Large intestine (tissue), 3 donors: ENCODE measurements around the gene CAMK2N1. TPM values are rescaled to one million over a fixed set of nuclear protein-coding genes. Genes with fewer than 3 reads are reported as not detected.

ENCODE experiments used
- DNase-seq, 2 donors: peaks; one replicate each; pipeline versions ENCODE4 v3.0.0 to v3.0.0-alpha.2; 2013
- H3K27ac ChIP-seq: one replicate; pipeline ENCODE4 v1.5.1; 2013; ENCODE audit warnings: low read length
- H3K27me3 ChIP-seq: 2 replicates; pipeline ENCODE4 v1.6.1; 2013; ENCODE audit warnings: low read length; ENCODE audit not compliant: control insufficient read depth, insufficient read depth
- H3K36me3 ChIP-seq: 2 replicates; pipeline ENCODE4 v1.6.1; 2013; ENCODE audit warnings: low read length; ENCODE audit not compliant: control insufficient read depth, insufficient read depth
- H3K4me1 ChIP-seq: one replicate; pipeline ENCODE4 v1.6.1; 2013; ENCODE audit warnings: low read length; ENCODE audit not compliant: control insufficient read depth, insufficient read depth
- H3K4me3 ChIP-seq: one replicate; pipeline ENCODE4 v1.5.1; 2013; ENCODE audit warnings: low read length
- H3K9me3 ChIP-seq: one replicate; pipeline ENCODE4 v1.6.1; 2013; ENCODE audit warnings: mild to moderate bottlenecking, low read depth, low read length, moderate library complexity; ENCODE audit not compliant: control insufficient read depth
- WGBS: methylation state at CpG from one replicate; pipeline ENCODE4 v1.1.5; 2013; ENCODE audit warnings: low lambda C conversion rate; ENCODE audit not compliant: insufficient coverage; 5-methylcytosine and 5-hydroxymethylcytosine counted together
- polyA plus RNA-seq: library from polyadenylated mRNA; unstranded; fragments of 120-200 nt; gene quantifications from one replicate; pipeline ENCODE4 v1.2.1, GENCODE V29; 2013

Gene CAMK2N1
- polyA plus RNA-seq, 1 donor = 194 TPM

GRCh38 chr1:20446796-20447195, 39.2 kb downstream of the CAMK2N1 start:
- Histone ChIP-seq H3K4me1 (peaks cover 16% of the 10 kb centered on the region), H3K36me3 (no peaks in the 10 kb centered on the region), H3K9me3 (no peaks in the 10 kb centered on the region), H3K27ac (no peak overlapping the region), H3K27me3 (peaks cover 14% of the 10 kb centered on the region), H3K4me3 (no peak overlapping the region)
- WGBS = 83% methylated on average over 1 of the region's 7 CpGs
- DNase-seq = no peak

GRCh38 chr1:20445956-20446355, 40.1 kb downstream of the CAMK2N1 start:
- DNase-seq = no peak
- H3K27me3 ChIP-seq = peaks cover 14% of the 10 kb centered on the region
- no peak overlapping the region for H3K4me3 ChIP-seq
- no peaks in the 10 kb centered on the region for H3K36me3 ChIP-seq
- no CpG with 5 or more reads among the region's 6 CpGs for WGBS
- no peaks in the 10 kb centered on the region for H3K9me3 ChIP-seq
- H3K4me1 ChIP-seq = peaks cover 16% of the 10 kb centered on the region
- no peak overlapping the region for H3K27ac ChIP-seq

GRCh38 chr1:20443703-20444586, 42.1 kb downstream of the CAMK2N1 start:
- DNase-seq = peak in 1 of 2 donors; percentile 11
- no peaks in the 10 kb centered on the region for H3K9me3 ChIP-seq
- H3K27me3 ChIP-seq = peaks cover 6% of the 10 kb centered on the region
- H3K4me3 ChIP-seq = no peak overlapping the region
- no peak overlapping the region for H3K27ac ChIP-seq
- no peaks in the 10 kb centered on the region for H3K36me3 ChIP-seq
- no CpG with 5 or more reads among the region's 11 CpGs for WGBS
- peaks cover 19% of the 10 kb centered on the region for H3K4me1 ChIP-seq

- no peak for DNase-seq
- Histone ChIP-seq H3K27ac (no peak overlapping the region), H3K4me1 (peaks cover 19% of the 10 kb centered on the region), H3K27me3 (no peaks in the 10 kb centered on the region), H3K36me3 (no peaks in the 10 kb centered on the region), H3K9me3 (no peaks in the 10 kb centered on the region), H3K4me3 (no peak overlapping the region)
- no CpG with 5 or more reads among the region's 5 CpGs for WGBS
These were observed 42.9 kb downstream of the CAMK2N1 start for GRCh38 chr1:20442920-20443625.

- no peak overlapping the region for H3K4me3 ChIP-seq
- H3K27ac ChIP-seq = no peak overlapping the region
- no peaks in the 10 kb centered on the region for H3K27me3 ChIP-seq
- DNase-seq = peak; percentile 30 to 39
- no peaks in the 10 kb centered on the region for H3K36me3 ChIP-seq
- no CpG with 5 or more reads among the region's 6 CpGs for WGBS
- peaks cover 19% of the 10 kb centered on the region for H3K4me1 ChIP-seq
- H3K9me3 ChIP-seq = no peaks in the 10 kb centered on the region
These were observed 45.2 kb downstream of the CAMK2N1 start for GRCh38 chr1:20440785-20441200.

- H3K4me3 ChIP-seq = no peak overlapping the region
- H3K9me3 ChIP-seq = no peaks in the 10 kb centered on the region
- peaks cover 16% of the 10 kb centered on the region for H3K4me1 ChIP-seq
- no peak for DNase-seq
- H3K27ac ChIP-seq = no peak overlapping the region
- H3K36me3 ChIP-seq = no peaks in the 10 kb centered on the region
- no peaks in the 10 kb centered on the region for H3K27me3 ChIP-seq
These were observed 46.7 kb downstream of the CAMK2N1 start for GRCh38 chr1:20439282-20439681.

GRCh38 chr1:20437640-20438039, 48.4 kb downstream of the CAMK2N1 start:
- no peaks in the 10 kb centered on the region for H3K36me3 ChIP-seq
- no CpG with 5 or more reads among the region's 2 CpGs for WGBS
- H3K4me3 ChIP-seq = no peak overlapping the region
- H3K9me3 ChIP-seq = no peaks in the 10 kb centered on the region
- H3K27me3 ChIP-seq = no peaks in the 10 kb centered on the region
- DNase-seq = no peak
- H3K27ac ChIP-seq = no peak overlapping the region
- peaks cover 3% of the 10 kb centered on the region for H3K4me1 ChIP-seq

GRCh38 chr1:20432891-20433290, 53.1 kb downstream of the CAMK2N1 start:
- no peaks in the 10 kb centered on the region for H3K9me3 ChIP-seq
- H3K4me1 ChIP-seq = no peaks in the 10 kb centered on the region
- no peak overlapping the region for H3K4me3 ChIP-seq
- no peaks in the 10 kb centered on the region for H3K36me3 ChIP-seq
- H3K27me3 ChIP-seq = peaks cover 6% of the 10 kb centered on the region
- no peak for DNase-seq
- 67% methylated on average over 1 of the region's 4 CpGs for WGBS
- no peak overlapping the region for H3K27ac ChIP-seq

Other genes starting within 250 kb of the CAMK2N1 start
- gene VWA5B1, start 195.3 kb downstream of the CAMK2N1 start, polyA plus RNA-seq = 0.40 TPM
- 22.9 TPM for gene MUL1, start 21.9 kb upstream of the CAMK2N1 start, polyA plus RNA-seq
- gene FAM43B, start 66.4 kb upstream of the CAMK2N1 start, polyA plus RNA-seq = 0.31 TPM
- 0.64 TPM for gene CDA, start 102.9 kb upstream of the CAMK2N1 start, polyA plus RNA-seq
- 36.3 TPM for gene PINK1, start 147.2 kb upstream of the CAMK2N1 start, polyA plus RNA-seq
- 201 TPM for gene DDOST, start 175.2 kb upstream of the CAMK2N1 start, polyA plus RNA-seq
- gene KIF17, start 231.8 kb upstream of the CAMK2N1 start, polyA plus RNA-seq = 1.2 TPM
- gene SH2D5, start 246.5 kb upstream of the CAMK2N1 start, polyA plus RNA-seq = 0.22 TPM